ENCODE measurements around the gene DDX43.

The DDX43 gene

DNA sequence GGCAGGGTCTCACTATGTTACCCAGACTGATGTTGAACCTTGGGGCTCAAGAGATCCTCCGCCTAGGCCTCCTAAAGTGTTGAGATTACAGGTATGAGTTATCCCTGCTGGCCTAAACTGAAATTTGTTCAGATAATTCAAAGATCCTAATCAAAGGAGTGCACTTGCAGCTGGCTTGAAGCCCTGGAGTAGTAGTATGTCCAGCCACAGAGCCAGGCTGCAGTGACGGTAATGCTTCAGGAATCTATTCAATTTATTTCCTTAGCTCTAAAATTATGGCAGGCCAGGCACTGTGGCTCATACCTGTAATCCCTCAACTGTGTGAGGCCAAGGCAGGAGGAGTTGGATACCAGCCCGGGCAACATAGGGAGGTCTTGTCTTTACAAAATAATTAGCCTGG lies 1.4 kb upstream of the DDX43 start:
- H3K27ac ChIP-seq (ENCODE audit: low read depth, low read length) = no peak overlapping the region
- no peaks in the 10 kb centered on the region for H3K36me3 ChIP-seq (ENCODE audit: control insufficient read depth, insufficient read depth, low read length)
- H3K27me3 ChIP-seq (ENCODE audit: control insufficient read depth, insufficient read depth, low read length) = no peaks in the 10 kb centered on the region
- H3K4me1 ChIP-seq (ENCODE audit: control insufficient read depth, insufficient read depth, low read length) = peaks cover 2% of the 10 kb centered on the region
- no peak overlapping the region for H3K4me3 ChIP-seq (ENCODE audit: low read length)
- no peak overlapping the region for H3K9ac ChIP-seq (ENCODE audit: low read length)

GRCh38 chr6:73395875-73396274 lies 1.2 kb downstream of the DDX43 start:
- no peak overlapping the region for H3K9ac ChIP-seq (ENCODE audit: low read length)
- H3K36me3 ChIP-seq (ENCODE audit: control insufficient read depth, insufficient read depth, low read length) = no peaks in the 10 kb centered on the region
- no peaks in the 10 kb centered on the region for H3K4me1 ChIP-seq (ENCODE audit: control insufficient read depth, insufficient read depth, low read length)
- no peak overlapping the region for H3K4me3 ChIP-seq (ENCODE audit: low read length)
- no peak overlapping the region for H3K27ac ChIP-seq (ENCODE audit: low read depth, low read length)
- H3K27me3 ChIP-seq (ENCODE audit: control insufficient read depth, insufficient read depth, low read length) = no peaks in the 10 kb centered on the region

DNA sequence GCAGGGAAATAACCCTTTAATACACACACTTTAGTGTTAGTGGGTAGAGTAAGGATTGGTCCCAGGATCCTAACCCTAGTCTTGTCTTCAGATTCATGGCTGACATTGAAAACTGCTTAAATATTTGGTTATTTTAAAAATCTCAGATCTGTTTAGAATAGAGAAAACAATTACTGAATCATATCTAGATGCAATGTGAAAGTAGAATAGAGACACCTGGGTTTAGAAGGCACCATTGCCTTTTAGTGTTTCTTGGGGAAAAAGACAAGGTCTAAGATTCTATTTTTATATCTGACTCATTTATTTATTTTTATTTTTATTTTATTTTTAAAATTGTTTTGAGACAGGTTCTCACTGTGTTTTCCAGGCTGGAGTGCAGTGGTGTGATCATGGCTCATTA lies 6.0 kb downstream of the DDX43 start:
- H3K27ac ChIP-seq (ENCODE audit: low read depth, low read length) = no peak overlapping the region
- no peaks in the 10 kb centered on the region for H3K4me1 ChIP-seq (ENCODE audit: control insufficient read depth, insufficient read depth, low read length)
- no peaks in the 10 kb centered on the region for H3K36me3 ChIP-seq (ENCODE audit: control insufficient read depth, insufficient read depth, low read length)
- no peaks in the 10 kb centered on the region for H3K27me3 ChIP-seq (ENCODE audit: control insufficient read depth, insufficient read depth, low read length)
- H3K4me3 ChIP-seq (ENCODE audit: low read length) = no peak overlapping the region
- H3K9ac ChIP-seq (ENCODE audit: low read length) = no peak overlapping the region

DNA sequence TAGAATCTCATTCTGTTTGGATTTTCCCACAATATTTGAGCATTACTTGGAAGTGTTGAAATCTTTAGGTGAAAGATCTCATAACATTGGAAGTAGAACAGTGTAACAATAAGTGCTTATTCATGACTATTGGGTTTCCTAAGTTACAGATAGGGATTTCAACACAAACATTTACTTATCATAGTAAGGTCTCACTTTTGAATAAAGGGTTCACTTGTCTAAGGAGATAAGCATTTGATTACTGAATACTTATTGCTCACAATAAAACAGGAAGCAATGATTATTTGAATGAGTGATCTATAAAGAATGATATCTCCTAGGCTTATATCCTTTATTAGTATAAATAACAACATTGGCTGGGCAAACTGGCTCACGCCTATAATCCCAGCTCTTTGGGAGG lies 14.8 kb downstream of the DDX43 start:
- H3K4me1 ChIP-seq (ENCODE audit: control insufficient read depth, insufficient read depth, low read length) = no peaks in the 10 kb centered on the region
- H3K36me3 ChIP-seq (ENCODE audit: control insufficient read depth, insufficient read depth, low read length) = no peaks in the 10 kb centered on the region
- H3K27me3 ChIP-seq (ENCODE audit: control insufficient read depth, insufficient read depth, low read length) = no peaks in the 10 kb centered on the region
- no peak overlapping the region for H3K27ac ChIP-seq (ENCODE audit: low read depth, low read length)
- H3K9ac ChIP-seq (ENCODE audit: low read length) = no peak overlapping the region
- no peak overlapping the region for H3K4me3 ChIP-seq (ENCODE audit: low read length)

DNA sequence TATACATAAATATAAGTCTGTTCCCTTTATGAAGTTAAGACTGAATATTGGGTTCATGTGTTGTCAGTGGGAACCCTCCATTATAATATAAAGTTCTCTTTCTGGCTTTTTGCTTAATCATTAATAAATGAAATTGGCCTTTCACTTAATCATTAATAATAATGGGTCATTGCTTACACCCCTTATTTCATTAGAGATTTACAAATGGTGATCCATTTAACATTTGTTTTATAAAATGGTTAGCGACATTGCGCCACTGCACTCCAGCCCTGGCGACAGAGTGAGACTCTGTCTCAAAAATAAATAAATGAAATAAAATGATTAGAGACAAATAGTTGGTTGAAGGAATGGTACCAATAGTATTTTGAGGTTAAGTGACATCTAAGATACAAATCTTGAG lies 18.5 kb downstream of the DDX43 start:
- Histone ChIP-seq H3K4me1 (ENCODE audit: control insufficient read depth, insufficient read depth, low read length) (no peaks in the 10 kb centered on the region), H3K4me3 (ENCODE audit: low read length) (no peak overlapping the region), H3K9ac (ENCODE audit: low read length) (no peak overlapping the region), H3K27me3 (ENCODE audit: control insufficient read depth, insufficient read depth, low read length) (no peaks in the 10 kb centered on the region), H3K36me3 (ENCODE audit: control insufficient read depth, insufficient read depth, low read length) (no peaks in the 10 kb centered on the region), H3K27ac (ENCODE audit: low read depth, low read length) (no peak overlapping the region)

- Histone ChIP-seq H3K27me3 (ENCODE audit: control insufficient read depth, insufficient read depth, low read length) (no peaks in the 10 kb centered on the region), H3K36me3 (ENCODE audit: control insufficient read depth, insufficient read depth, low read length) (peaks cover 4% of the 10 kb centered on the region), H3K4me1 (ENCODE audit: control insufficient read depth, insufficient read depth, low read length) (no peaks in the 10 kb centered on the region), H3K4me3 (ENCODE audit: low read length) (no peak overlapping the region), H3K27ac (ENCODE audit: low read depth, low read length) (no peak overlapping the region), H3K9ac (ENCODE audit: low read length) (no peak overlapping the region)
These were observed 23.6 kb downstream of the DDX43 start for GRCh38 chr6:73418081-73418741.

GRCh38 chr6:73421534-73421933 lies 26.9 kb downstream of the DDX43 start:
- Histone ChIP-seq H3K4me3 (ENCODE audit: low read length) (no peak overlapping the region), H3K27me3 (ENCODE audit: control insufficient read depth, insufficient read depth, low read length) (no peaks in the 10 kb centered on the region), H3K4me1 (ENCODE audit: control insufficient read depth, insufficient read depth, low read length) (no peaks in the 10 kb centered on the region), H3K36me3 (ENCODE audit: control insufficient read depth, insufficient read depth, low read length) (peaks cover 4% of the 10 kb centered on the region), H3K9ac (ENCODE audit: low read length) (no peak overlapping the region), H3K27ac (ENCODE audit: low read depth, low read length) (no peak overlapping the region)

GRCh38 chr6:73435236-73435635 lies 40.6 kb downstream of the DDX43 start:
- H3K9ac ChIP-seq (ENCODE audit: low read length) = no peak overlapping the region
- peaks cover 2% of the 10 kb centered on the region for H3K36me3 ChIP-seq (ENCODE audit: control insufficient read depth, insufficient read depth, low read length)
- H3K4me1 ChIP-seq (ENCODE audit: control insufficient read depth, insufficient read depth, low read length) = no peaks in the 10 kb centered on the region
- no peak overlapping the region for H3K27ac ChIP-seq (ENCODE audit: low read depth, low read length)
- H3K4me3 ChIP-seq (ENCODE audit: low read length) = no peak overlapping the region
- no peaks in the 10 kb centered on the region for H3K27me3 ChIP-seq (ENCODE audit: control insufficient read depth, insufficient read depth, low read length)

- Histone ChIP-seq H3K4me3 (ENCODE audit: low read length) (no peak overlapping the region), H3K9ac (ENCODE audit: low read length) (no peak overlapping the region), H3K27me3 (ENCODE audit: control insufficient read depth, insufficient read depth, low read length) (no peaks in the 10 kb centered on the region), H3K27ac (ENCODE audit: low read depth, low read length) (no peak overlapping the region), H3K4me1 (ENCODE audit: control insufficient read depth, insufficient read depth, low read length) (no peaks in the 10 kb centered on the region), H3K36me3 (ENCODE audit: control insufficient read depth, insufficient read depth, low read length) (peaks cover 2% of the 10 kb centered on the region)
These were observed 48.9 kb downstream of the DDX43 start for GRCh38 chr6:73443555-73443954.

GRCh38 chr6:73451223-73452106 lies 56.8 kb downstream of the DDX43 start:
- peak overlapping the region; percentile 83 for H3K9ac ChIP-seq (ENCODE audit: low read length)
- H3K4me1 ChIP-seq (ENCODE audit: control insufficient read depth, insufficient read depth, low read length) = no peaks in the 10 kb centered on the region
- H3K4me3 ChIP-seq (ENCODE audit: low read length) = peak overlapping the region; percentile 73
- H3K36me3 ChIP-seq (ENCODE audit: control insufficient read depth, insufficient read depth, low read length) = no peaks in the 10 kb centered on the region
- H3K27ac ChIP-seq (ENCODE audit: low read depth, low read length) = peak overlapping the region; percentile 78
- H3K27me3 ChIP-seq (ENCODE audit: control insufficient read depth, insufficient read depth, low read length) = no peaks in the 10 kb centered on the region

GRCh38 chr6:73452107-73452461 lies 57.5 kb downstream of the DDX43 start, which contains the start of gene CGAS:
CGAS (minus strand) TSS chr6:73452297; CDS start chr6:73452181, 116 bp downstream.
- Histone ChIP-seq H3K36me3 (ENCODE audit: control insufficient read depth, insufficient read depth, low read length) (no peaks in the 10 kb centered on the region), H3K4me3 (ENCODE audit: low read length) (peak within 1 kb of the TSS; percentile 73), H3K27ac (ENCODE audit: low read depth, low read length) (peak within 1 kb of the TSS; percentile 78), H3K27me3 (ENCODE audit: control insufficient read depth, insufficient read depth, low read length) (no peaks in the 10 kb centered on the region), H3K9ac (ENCODE audit: low read length) (peak within 1 kb of the TSS; percentile 83), H3K4me1 (ENCODE audit: control insufficient read depth, insufficient read depth, low read length) (no peaks in the 10 kb centered on the region)

GRCh38 chr6:73455865-73456629 lies 61.4 kb downstream of the DDX43 start:
- no peaks in the 10 kb centered on the region for H3K27me3 ChIP-seq (ENCODE audit: control insufficient read depth, insufficient read depth, low read length)
- no peak overlapping the region for H3K27ac ChIP-seq (ENCODE audit: low read depth, low read length)
- H3K36me3 ChIP-seq (ENCODE audit: control insufficient read depth, insufficient read depth, low read length) = no peaks in the 10 kb centered on the region
- no peak overlapping the region for H3K4me3 ChIP-seq (ENCODE audit: low read length)
- H3K4me1 ChIP-seq (ENCODE audit: control insufficient read depth, insufficient read depth, low read length) = no peaks in the 10 kb centered on the region
- no peak overlapping the region for H3K9ac ChIP-seq (ENCODE audit: low read length)
